ENCODE measurements around the gene MSANTD3.

MSANTD3 gene

DNA sequence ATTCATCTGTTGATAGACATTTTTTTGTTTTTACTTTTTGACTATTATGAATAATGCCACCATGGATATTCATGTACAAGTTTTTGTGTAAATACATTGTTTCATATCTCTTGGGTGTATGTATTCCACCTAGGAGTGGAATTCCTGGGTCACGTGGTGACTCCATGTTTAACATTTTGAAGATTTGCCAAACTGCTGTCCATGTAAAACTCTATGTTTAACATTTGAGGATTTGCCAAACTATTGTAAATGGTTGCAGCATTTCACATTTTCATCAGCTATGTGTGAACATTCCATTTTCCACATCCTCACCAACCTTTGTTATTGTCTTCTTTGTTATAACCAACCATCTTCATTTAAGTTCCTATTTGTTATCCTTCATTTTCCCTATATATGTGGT, 58.3 kb downstream of the MSANTD3 start:
- TF ChIP-seq, protein P1, sequence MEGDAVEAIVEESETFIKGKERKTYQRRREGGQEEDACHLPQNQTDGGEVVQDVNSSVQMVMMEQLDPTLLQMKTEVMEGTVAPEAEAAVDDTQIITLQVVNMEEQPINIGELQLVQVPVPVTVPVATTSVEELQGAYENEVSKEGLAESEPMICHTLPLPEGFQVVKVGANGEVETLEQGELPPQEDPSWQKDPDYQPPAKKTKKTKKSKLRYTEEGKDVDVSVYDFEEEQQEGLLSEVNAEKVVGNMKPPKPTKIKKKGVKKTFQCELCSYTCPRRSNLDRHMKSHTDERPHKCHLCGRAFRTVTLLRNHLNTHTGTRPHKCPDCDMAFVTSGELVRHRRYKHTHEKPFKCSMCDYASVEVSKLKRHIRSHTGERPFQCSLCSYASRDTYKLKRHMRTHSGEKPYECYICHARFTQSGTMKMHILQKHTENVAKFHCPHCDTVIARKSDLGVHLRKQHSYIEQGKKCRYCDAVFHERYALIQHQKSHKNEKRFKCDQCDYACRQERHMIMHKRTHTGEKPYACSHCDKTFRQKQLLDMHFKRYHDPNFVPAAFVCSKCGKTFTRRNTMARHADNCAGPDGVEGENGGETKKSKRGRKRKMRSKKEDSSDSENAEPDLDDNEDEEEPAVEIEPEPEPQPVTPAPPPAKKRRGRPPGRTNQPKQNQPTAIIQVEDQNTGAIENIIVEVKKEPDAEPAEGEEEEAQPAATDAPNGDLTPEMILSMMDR (conservative IDR thresholded peaks at IDR 0.05; ENCODE audit: low read depth, low read length): no peak
- no peak for DNase-seq (ENCODE audit: low read depth)
- H3K4me3 ChIP-seq (ENCODE audit: low read depth, low read length): no peak overlapping the region

DNA sequence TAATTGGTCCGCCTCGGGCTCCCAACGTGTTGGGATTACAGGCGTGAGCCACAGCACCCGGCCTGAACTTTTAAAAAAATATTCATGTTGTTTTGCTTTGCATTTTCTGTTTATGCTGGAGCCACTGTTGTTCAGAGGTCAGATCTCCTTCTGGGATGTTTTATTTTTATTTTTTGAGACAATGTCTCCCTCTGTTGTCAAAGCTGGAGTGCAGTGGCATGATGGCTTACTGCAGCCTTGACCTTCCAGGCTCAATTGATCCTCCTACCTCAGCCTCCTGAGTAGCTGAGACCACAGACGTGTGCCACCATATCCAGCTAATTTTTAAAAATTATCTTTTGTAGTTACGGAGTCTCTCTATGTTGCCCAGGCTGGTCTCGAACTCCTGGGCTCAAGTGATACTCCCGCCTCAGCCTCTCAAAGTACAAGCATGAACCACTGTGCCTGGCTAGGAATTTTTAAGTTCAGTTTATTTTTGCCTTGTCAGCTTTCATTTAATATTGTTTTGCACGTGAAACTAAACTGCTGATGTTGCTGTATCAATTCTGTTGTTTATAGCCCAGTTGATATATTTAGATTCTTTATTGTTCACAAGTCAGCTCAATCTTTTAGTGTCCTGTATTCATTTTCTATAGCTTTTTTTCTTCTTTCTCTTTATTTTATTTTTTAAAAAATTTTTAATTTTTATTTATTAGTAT, 59.7 kb downstream of the MSANTD3 start:
- no peak overlapping the region for H3K4me3 ChIP-seq (ENCODE audit: low read depth, low read length)
- TF ChIP-seq, protein P1 (conservative IDR thresholded peaks at IDR 0.05; ENCODE audit: low read depth, low read length): no peak
- DNase-seq (ENCODE audit: low read depth): no peak

DNA sequence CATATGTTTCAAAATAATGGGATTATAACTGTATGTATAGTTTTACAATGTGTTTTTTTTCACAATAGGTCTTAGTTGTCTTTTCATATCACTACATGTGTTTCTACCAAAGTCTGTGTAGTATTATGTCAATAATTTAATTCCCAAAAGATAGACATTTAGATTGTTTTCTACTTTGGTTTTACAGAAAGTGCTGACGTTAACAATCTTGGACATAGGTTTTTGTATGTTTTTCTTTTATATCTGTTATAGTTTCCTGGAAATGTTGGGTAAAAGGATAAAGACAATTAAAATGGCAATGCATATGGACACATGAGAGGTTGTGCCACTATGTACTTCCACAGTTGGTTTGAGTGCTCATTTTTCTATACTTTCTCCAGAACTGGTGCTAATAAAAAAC, 61.2 kb downstream of the MSANTD3 start:
- TF ChIP-seq, protein P1 (conservative IDR thresholded peaks at IDR 0.05; ENCODE audit: low read depth, low read length): no peak
- no peak overlapping the region for H3K4me3 ChIP-seq (ENCODE audit: low read depth, low read length)
- no peak for DNase-seq (ENCODE audit: low read depth)

DNA sequence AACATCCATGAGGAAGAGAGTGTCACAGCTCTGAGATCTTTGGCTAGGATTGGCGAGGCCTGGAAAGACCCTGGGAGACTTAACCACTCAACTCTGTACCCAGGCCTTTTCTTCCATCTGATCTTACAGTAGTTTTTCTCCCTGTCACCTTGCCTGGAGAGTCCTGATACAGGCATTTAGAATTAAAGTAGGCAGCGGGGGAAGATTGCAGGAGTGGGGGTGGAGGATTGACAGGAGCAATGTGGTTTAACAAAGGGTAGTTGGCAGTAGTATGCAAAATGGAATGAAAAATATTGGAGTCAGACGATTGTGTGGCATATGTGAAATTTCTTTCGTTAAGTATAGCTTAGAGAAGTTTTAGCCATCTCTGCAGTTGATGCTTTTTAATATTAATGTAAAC, 62.9 kb downstream of the MSANTD3 start:
- H3K4me3 ChIP-seq (ENCODE audit: low read depth, low read length): no peak overlapping the region
- TF ChIP-seq, protein P1 (conservative IDR thresholded peaks at IDR 0.05; ENCODE audit: low read depth, low read length): no peak
- no peak for DNase-seq (ENCODE audit: low read depth)

DNA sequence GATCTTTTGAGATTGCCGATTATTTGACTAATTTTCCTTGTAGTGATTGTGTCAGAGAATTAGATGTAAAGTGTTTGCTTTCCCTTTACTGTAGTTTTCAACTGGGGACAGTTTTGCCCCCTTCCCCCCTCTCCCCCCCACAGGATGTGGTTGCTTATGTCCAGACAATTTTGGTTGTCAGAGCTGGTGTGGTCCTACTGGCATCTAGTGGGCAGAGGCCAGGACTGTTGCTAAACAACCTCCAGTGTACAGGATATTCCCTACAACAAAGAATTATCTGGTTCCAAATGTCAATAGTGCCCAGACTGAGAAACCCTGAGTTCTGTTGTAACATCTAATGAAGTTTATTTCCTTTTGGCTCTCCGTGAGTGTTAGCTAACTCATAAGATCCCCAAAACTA, 66.0 kb downstream of the MSANTD3 start:
- TF ChIP-seq, protein P1 (conservative IDR thresholded peaks at IDR 0.05; ENCODE audit: low read depth, low read length): peak; percentile 31
- H3K4me3 ChIP-seq (ENCODE audit: low read depth, low read length): no peak overlapping the region
- peak; percentile 38 for DNase-seq (ENCODE audit: low read depth)

DNA sequence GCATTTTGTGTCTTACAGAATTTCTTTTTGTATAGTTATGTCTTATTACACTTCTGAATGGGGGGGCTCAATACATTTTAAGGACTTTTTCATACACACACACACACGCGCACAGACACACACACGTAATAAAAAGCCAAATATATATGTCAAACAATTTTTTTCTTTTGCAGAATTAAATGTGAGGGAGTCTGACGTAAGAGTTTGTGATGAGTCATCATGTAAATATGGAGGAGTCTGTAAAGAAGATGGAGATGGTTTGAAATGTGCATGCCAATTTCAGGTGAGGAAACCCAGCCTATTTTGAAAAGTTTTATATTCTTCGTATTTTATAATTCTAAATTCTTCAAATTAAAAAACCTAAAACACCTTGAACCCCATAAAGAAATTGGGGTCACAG, 71.6 kb downstream of the MSANTD3 start:
- peak; percentile 50 for DNase-seq (ENCODE audit: low read depth)
- TF ChIP-seq, protein P1 (conservative IDR thresholded peaks at IDR 0.05; ENCODE audit: low read depth, low read length): no peak
- H3K4me3 ChIP-seq (ENCODE audit: low read depth, low read length): no peak overlapping the region

DNA sequence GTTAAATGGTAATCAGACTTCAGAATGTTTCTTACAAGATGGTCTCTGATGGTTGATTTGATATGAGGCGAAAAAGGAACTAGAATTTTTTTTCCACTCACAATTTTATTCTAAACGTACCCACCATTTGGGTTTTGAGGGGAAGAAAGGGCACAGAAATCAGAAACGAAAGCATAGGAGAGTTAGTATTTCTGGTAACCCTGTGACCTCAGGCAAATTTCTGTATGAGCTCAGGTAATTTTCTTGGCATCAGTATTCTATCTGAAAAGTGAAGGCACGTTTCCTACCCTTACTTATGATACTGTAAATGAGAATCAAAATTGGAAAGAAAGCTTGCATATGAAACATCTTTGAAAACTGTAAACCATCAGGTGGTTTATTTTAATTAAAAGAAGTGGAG, 72.5 kb downstream of the MSANTD3 start:
- no peak overlapping the region for H3K4me3 ChIP-seq (ENCODE audit: low read depth, low read length)
- TF ChIP-seq, protein P1 (conservative IDR thresholded peaks at IDR 0.05; ENCODE audit: low read depth, low read length): no peak
- DNase-seq (ENCODE audit: low read depth): no peak
